ENCODE measurements around the gene B3GNT2.

Gene B3GNT2

DNA sequence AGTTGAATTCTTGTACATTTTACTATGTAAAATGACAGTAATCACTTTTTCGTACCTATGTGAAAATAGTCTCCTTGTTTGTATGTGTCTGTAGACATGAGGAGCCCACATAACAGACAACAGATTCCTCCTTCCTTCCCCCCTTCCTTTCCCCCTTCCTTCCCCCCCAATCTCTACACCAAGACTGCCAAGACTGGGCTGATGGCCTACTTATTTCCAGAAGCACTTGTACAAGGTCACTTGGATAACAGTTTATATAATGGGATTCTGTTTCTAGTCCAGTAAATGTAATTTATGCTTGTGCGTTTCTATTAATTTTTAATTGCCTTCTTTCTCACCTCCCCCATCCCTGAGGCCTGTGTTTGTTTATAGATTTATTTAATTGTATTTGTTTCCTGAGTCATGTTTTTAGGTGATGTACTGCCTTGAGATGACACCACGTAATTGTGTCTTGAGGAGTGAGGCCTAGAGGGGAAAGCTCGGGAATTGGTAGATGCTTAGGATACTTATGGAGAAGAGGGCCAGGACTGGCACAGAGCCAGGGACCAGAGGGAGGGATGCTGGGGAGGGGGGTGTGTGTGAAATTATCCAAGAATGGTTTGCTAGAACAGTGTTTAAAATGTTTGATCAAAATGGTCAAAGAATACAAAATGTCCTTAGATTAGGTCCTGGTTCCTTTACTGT lies 12.3 kb downstream of the B3GNT2 start:
- H3K27ac ChIP-seq (ENCODE audit: low read depth, low read length) = no peak overlapping the region
- H3K36me3 ChIP-seq (ENCODE audit: insufficient read depth, low read length) = no peaks in the 10 kb centered on the region
- no peaks in the 10 kb centered on the region for H3K9me3 ChIP-seq (ENCODE audit: insufficient read depth, low read depth, low read length)
- no peak overlapping the region for H3K4me3 ChIP-seq (ENCODE audit: low read length)
- 86% methylated on average over 2 of the region's 4 CpGs for WGBS
- H3K4me1 ChIP-seq (ENCODE audit: insufficient read depth, low read length) = peaks cover 10% of the 10 kb centered on the region
- no peaks in the 10 kb centered on the region for H3K27me3 ChIP-seq (ENCODE audit: insufficient read depth, low read length)
- no peak overlapping the region for H3K9ac ChIP-seq (ENCODE audit: low read depth, low read length)

DNA sequence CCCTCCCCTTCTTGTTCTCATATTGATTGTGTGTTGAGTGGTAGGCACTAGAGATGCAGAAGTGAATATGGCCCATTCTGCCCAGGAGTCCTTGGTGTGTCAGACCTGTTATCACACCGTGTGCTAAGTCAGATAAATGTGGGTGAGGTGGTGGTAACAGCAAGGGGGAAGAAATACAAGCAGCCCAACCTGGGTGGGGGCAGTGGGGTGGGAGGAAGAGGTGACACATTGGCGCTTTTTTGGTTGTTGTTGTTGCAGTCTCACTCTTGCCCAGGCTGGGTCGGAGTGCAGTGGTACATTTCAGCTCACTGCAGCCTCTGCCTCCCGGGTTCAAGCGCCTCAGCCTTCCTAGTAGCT lies 12.8 kb downstream of the B3GNT2 start:
- Histone ChIP-seq H3K9me3 (ENCODE audit: insufficient read depth, low read depth, low read length) (no peaks in the 10 kb centered on the region), H3K36me3 (ENCODE audit: insufficient read depth, low read length) (no peaks in the 10 kb centered on the region; the same call in 1 of the 2 replicates), H3K4me1 (ENCODE audit: insufficient read depth, low read length) (peaks cover 10% of the 10 kb centered on the region), H3K9ac (ENCODE audit: low read depth, low read length) (no peak overlapping the region), H3K4me3 (ENCODE audit: low read length) (no peak overlapping the region), H3K27ac (ENCODE audit: low read depth, low read length) (no peak overlapping the region), H3K27me3 (ENCODE audit: insufficient read depth, low read length) (no peaks in the 10 kb centered on the region)
- 90% methylated on average over 5 of the region's 5 CpGs for WGBS

- Histone ChIP-seq H3K4me1 (ENCODE audit: insufficient read depth, low read length) (peaks cover 10% of the 10 kb centered on the region), H3K9ac (ENCODE audit: low read depth, low read length) (no peak overlapping the region), H3K9me3 (ENCODE audit: insufficient read depth, low read depth, low read length) (no peaks in the 10 kb centered on the region), H3K27ac (ENCODE audit: low read depth, low read length) (no peak overlapping the region), H3K36me3 (ENCODE audit: insufficient read depth, low read length) (no peaks in the 10 kb centered on the region; the same call in 1 of the 2 replicates), H3K27me3 (ENCODE audit: insufficient read depth, low read length) (no peaks in the 10 kb centered on the region), H3K4me3 (ENCODE audit: low read length) (no peak overlapping the region)
- 81% methylated on average over 5 of the region's 8 CpGs for WGBS
Measured at GRCh38 chr2:62209427-62209991, 13.6 kb downstream of the B3GNT2 start.

GRCh38 chr2:62215306-62216064 lies 19.6 kb downstream of the B3GNT2 start:
- Histone ChIP-seq H3K9me3 (ENCODE audit: insufficient read depth, low read depth, low read length) (no peaks in the 10 kb centered on the region), H3K36me3 (ENCODE audit: insufficient read depth, low read length) (no peaks in the 10 kb centered on the region; the same call in 1 of the 2 replicates), H3K27me3 (ENCODE audit: insufficient read depth, low read length) (no peaks in the 10 kb centered on the region), H3K4me3 (ENCODE audit: low read length) (no peak overlapping the region), H3K4me1 (ENCODE audit: insufficient read depth, low read length) (peaks cover 13% of the 10 kb centered on the region; the same call in 1 of the 2 replicates), H3K27ac (ENCODE audit: low read depth, low read length) (0 out of 2 replicates have a peak overlapping the region, but pooled peaks have one; percentile 28), H3K9ac (ENCODE audit: low read depth, low read length) (0 out of 2 replicates have a peak overlapping the region, but pooled peaks have one; percentile 16)
- WGBS = 83% methylated on average over 11 of the region's 11 CpGs

DNA sequence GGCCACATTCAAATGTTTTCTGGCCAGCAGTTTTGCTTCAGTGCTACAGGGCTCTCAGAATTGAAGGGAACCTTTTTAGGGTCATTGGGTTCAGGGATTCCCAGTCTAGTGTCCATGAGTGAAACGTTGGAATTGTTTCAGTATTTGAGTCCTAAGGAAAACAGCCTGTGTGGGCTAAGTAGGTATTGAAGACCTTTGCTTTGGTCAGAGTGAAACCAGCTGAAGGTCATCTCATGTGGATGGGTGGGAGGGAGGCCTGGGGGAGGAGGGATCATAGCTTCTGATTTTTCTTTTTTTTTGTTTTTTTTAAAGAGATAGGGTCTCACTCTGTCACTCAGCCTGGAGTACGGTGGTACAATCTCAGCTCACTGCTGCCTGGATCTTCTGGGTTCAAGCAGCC lies 20.2 kb downstream of the B3GNT2 start:
- H3K4me3 ChIP-seq (ENCODE audit: low read length) = no peak overlapping the region
- peaks cover 13% of the 10 kb centered on the region; the same call in 1 of the 2 replicates for H3K4me1 ChIP-seq (ENCODE audit: insufficient read depth, low read length)
- no peaks in the 10 kb centered on the region for H3K27me3 ChIP-seq (ENCODE audit: insufficient read depth, low read length)
- H3K9ac ChIP-seq (ENCODE audit: low read depth, low read length) = no peak overlapping the region
- H3K9me3 ChIP-seq (ENCODE audit: insufficient read depth, low read depth, low read length) = no peaks in the 10 kb centered on the region
- no peaks in the 10 kb centered on the region; the same call in 1 of the 2 replicates for H3K36me3 ChIP-seq (ENCODE audit: insufficient read depth, low read length)
- no peak overlapping the region for H3K27ac ChIP-seq (ENCODE audit: low read depth, low read length)
- WGBS = 90% methylated on average over 2 of the region's 2 CpGs

GRCh38 chr2:62216616-62217015 lies 20.7 kb downstream of the B3GNT2 start:
- H3K9ac ChIP-seq (ENCODE audit: low read depth, low read length) = no peak overlapping the region
- no peaks in the 10 kb centered on the region; the same call in 1 of the 2 replicates for H3K36me3 ChIP-seq (ENCODE audit: insufficient read depth, low read length)
- H3K4me3 ChIP-seq (ENCODE audit: low read length) = no peak overlapping the region
- 94% methylated on average over 8 of the region's 8 CpGs for WGBS
- H3K4me1 ChIP-seq (ENCODE audit: insufficient read depth, low read length) = peaks cover 13% of the 10 kb centered on the region; the same call in 1 of the 2 replicates
- no peak overlapping the region for H3K27ac ChIP-seq (ENCODE audit: low read depth, low read length)
- H3K9me3 ChIP-seq (ENCODE audit: insufficient read depth, low read depth, low read length) = no peaks in the 10 kb centered on the region
- H3K27me3 ChIP-seq (ENCODE audit: insufficient read depth, low read length) = no peaks in the 10 kb centered on the region

DNA sequence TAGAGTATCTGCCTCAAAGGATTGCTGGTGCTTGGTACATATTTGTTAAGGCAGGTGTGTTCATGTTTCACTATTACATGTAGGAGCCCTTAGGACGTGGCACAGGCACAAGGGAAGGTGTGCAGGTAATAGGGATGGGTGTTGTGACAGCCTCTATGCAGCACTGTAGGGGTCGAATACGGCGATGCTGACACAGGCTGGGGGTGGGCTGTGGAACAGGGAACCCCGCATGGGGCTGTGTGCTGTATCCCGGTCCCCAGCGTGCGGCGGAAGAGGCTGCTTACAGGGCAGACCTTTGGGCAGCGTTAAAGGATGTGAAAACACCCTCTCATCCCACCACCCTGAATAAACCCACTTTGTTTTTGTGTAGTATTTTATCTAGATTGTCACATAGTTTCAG lies 21.5 kb downstream of the B3GNT2 start:
- Histone ChIP-seq H3K9ac (ENCODE audit: low read depth, low read length) (no peak overlapping the region), H3K4me3 (ENCODE audit: low read length) (no peak overlapping the region), H3K36me3 (ENCODE audit: insufficient read depth, low read length) (peaks cover 4% of the 10 kb centered on the region), H3K9me3 (ENCODE audit: insufficient read depth, low read depth, low read length) (no peaks in the 10 kb centered on the region), H3K4me1 (ENCODE audit: insufficient read depth, low read length) (peaks cover 13% of the 10 kb centered on the region; the same call in 1 of the 2 replicates), H3K27ac (ENCODE audit: low read depth, low read length) (no peak overlapping the region), H3K27me3 (ENCODE audit: insufficient read depth, low read length) (no peaks in the 10 kb centered on the region)
- WGBS = 93% methylated on average over 10 of the region's 10 CpGs

DNA sequence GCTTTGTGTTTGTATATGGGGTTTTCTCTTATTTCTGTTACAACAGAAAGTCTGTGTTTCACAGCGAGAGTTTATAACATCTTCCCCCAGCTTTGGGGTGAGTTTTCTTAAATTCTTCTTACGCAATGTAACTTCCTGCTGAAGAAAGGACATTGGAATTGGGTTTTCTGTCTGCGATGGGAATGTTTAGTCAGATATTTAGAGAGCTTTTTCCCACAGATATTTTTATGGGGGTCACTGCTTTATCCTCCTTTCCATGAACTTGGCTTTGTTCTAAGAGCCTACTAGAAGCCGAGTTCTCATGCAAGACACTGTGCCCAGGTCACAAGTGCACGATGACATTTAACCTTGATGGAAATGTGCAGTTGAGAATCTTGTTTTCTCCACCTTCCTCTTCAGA lies 22.1 kb downstream of the B3GNT2 start:
- Histone ChIP-seq H3K36me3 (ENCODE audit: insufficient read depth, low read length) (peaks cover 10% of the 10 kb centered on the region), H3K27ac (ENCODE audit: low read depth, low read length) (no peak overlapping the region), H3K27me3 (ENCODE audit: insufficient read depth, low read length) (no peaks in the 10 kb centered on the region), H3K4me1 (ENCODE audit: insufficient read depth, low read length) (peaks cover 13% of the 10 kb centered on the region; the same call in 1 of the 2 replicates), H3K4me3 (ENCODE audit: low read length) (no peak overlapping the region), H3K9ac (ENCODE audit: low read depth, low read length) (no peak overlapping the region), H3K9me3 (ENCODE audit: insufficient read depth, low read depth, low read length) (no peaks in the 10 kb centered on the region)
- 98% methylated on average over 5 of the region's 5 CpGs for WGBS

- 82% methylated on average over 4 of the region's 4 CpGs for whole genome bisulfite sequencing
- Histone ChIP-seq H3K4me1 (ENCODE audit: insufficient read depth, low read length) (peaks cover 13% of the 10 kb centered on the region; the same call in 1 of the 2 replicates), H3K27me3 (ENCODE audit: insufficient read depth, low read length) (no peaks in the 10 kb centered on the region)
Measured at GRCh38 chr2:62219407-62220159, 23.7 kb downstream of the B3GNT2 start.

GRCh38 chr2:62221141-62221540 lies 25.2 kb downstream of the B3GNT2 start:
- H3K9ac ChIP-seq (ENCODE audit: low read depth, low read length) = no peak overlapping the region
- H3K36me3 ChIP-seq (ENCODE audit: insufficient read depth, low read length) = peaks cover 40% of the 10 kb centered on the region
- H3K4me1 ChIP-seq (ENCODE audit: insufficient read depth, low read length) = no peaks in the 10 kb centered on the region
- H3K27me3 ChIP-seq (ENCODE audit: insufficient read depth, low read length) = no peaks in the 10 kb centered on the region
- H3K27ac ChIP-seq (ENCODE audit: low read depth, low read length) = no peak overlapping the region
- H3K4me3 ChIP-seq (ENCODE audit: low read length) = no peak overlapping the region
- WGBS = 100% methylated on average over 1 of the region's 1 CpG
- H3K9me3 ChIP-seq (ENCODE audit: insufficient read depth, low read depth, low read length) = no peaks in the 10 kb centered on the region

More at GRCh38 chr2:62219407-62220159, 23.7 kb downstream of the B3GNT2 start:
- Histone ChIP-seq H3K36me3 (ENCODE audit: insufficient read depth, low read length) (peaks cover 24% of the 10 kb centered on the region), H3K27ac (ENCODE audit: low read depth, low read length) (no peak overlapping the region), H3K9me3 (ENCODE audit: insufficient read depth, low read depth, low read length) (no peaks in the 10 kb centered on the region), H3K9ac (ENCODE audit: low read depth, low read length) (no peak overlapping the region), H3K4me3 (ENCODE audit: low read length) (no peak overlapping the region)
